GM10847 (cell line): Measurements from ENCODE around the gene CCDC102B.

ENCODE experiments used
- POLR2A ChIP-seq: IDR thresholded peaks from 2 replicates; pipeline ENCODE4 v1.6.1; 2011; ENCODE audit not compliant: insufficient read length; ENCODE audit errors: extremely low read depth

CCDC102B gene

DNA sequence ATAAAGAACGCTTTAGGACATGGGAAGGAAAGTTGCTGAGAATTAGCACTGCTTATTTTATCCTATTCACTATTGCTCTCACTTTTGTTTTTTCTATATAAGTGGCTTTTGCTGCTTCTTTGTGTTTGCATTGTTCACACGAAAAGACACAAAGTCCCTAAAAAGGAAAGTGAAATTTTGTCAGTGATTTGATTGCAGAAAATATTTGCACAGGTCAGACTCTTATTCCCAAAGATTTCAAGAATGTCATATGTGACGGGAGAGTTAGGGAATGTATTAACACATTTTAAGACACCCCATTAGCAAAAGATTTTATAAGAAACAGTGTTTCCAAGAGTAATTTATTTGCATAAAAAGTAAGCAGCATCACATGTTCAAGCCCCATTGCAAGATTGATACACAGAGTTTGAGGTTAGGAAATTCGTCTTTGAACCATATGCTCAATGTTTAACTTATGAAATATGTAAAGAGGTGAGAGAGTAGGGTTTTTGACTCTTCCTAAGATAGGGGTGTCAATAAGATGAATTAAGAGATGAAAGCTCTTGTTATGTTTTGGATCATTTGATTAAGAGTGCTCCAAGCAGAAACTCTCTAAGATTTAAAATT, 57.0 kb downstream of the CCDC102B start:
- TF ChIP-seq POLR2A = no peak

DNA sequence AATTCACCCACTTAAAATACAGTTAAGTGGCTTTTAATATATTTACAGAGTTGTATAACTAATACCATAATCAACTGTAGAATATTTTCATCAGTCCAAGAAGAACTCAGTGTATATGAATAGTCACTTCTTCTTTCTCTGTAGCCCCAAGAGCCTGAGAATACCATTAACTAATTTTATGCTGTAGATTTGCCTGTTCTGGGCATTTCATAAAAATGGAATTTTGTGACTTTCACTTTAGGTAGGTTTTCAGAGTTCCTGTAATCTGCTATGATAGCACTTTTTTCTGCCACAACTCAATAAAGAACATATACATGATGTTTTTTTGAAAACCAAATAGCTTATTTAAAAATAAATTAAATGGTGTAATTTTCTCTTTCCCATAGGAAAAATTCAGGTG, 57.6 kb downstream of the CCDC102B start:
- no peak for TF ChIP-seq POLR2A

DNA sequence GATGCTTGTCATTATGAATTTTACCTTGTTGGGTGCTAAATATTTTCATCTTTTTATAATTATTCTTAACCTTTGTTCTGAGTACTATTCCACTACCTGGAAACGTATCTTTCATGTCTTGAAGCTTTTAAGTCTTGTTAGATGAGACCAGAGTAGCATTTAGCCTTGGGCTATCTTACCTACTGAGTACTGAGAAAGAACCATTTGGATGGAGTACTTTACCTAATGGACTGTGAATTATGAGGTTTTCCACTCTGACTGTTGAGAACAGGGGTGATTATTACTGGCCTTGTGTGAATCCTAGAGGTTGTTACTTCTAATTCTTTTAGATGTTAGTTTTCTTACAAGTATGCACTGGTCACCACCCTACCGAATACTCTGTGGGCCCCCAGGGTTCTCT, 63.5 kb downstream of the CCDC102B start:
- TF ChIP-seq POLR2A = no peak

DNA sequence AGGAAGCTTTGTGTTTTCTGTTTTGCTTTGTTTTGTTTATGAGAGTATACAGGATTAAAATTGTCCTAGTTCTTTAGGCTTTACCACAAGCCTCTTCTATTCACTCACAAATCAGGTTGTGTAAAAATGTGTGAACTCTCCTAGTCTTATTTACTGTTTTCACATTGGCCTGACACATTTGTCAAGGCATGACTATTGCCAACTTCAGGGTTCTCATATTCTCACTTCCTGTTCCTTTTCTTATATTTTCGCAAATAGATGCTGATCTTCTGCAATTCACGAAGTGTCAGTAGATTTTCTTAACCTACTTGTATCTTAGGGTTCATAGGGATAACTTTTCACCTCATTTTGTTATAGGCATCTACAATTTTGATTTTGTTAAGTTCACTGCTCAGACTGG, 67.1 kb downstream of the CCDC102B start:
- TF ChIP-seq POLR2A = no peak

DNA sequence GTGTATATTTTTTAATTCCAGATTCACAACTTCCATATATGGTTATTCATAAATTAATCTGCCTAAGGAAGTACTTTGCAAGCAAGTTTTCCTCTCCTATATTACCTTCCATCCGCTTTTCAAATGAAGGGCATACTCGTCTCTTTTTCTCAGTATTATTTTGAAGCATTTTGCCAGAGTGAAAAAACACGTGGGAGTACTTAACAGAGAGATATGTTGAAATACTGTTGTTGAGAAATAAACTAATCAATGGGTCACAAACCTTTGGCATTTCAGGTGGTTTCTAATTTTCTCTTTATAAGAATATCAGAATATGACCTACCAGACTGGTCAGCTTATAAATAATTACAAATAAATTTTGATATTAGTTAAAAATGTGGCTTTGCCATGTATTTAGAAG, 67.6 kb downstream of the CCDC102B start:
- no peak for TF ChIP-seq POLR2A

DNA sequence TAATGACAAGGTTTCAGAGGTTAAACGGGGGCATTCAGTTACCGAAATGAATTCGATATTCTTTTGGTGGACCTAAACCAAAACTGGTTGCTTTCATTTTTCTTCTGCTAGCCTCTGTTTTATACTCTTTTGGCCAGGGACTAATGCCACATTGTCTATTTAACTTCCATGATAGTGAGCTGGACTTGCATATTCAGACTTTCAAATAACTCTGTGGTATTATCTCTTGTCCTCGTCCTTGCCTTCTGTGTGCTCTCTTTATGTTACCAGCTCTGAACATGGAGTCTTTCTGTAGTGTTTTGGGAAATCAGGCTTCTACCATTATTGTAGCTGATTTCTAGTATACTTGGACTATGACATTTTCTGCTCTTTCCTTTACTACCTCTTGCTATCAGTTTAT, 75.1 kb downstream of the CCDC102B start:
- TF ChIP-seq POLR2A = no peak

DNA sequence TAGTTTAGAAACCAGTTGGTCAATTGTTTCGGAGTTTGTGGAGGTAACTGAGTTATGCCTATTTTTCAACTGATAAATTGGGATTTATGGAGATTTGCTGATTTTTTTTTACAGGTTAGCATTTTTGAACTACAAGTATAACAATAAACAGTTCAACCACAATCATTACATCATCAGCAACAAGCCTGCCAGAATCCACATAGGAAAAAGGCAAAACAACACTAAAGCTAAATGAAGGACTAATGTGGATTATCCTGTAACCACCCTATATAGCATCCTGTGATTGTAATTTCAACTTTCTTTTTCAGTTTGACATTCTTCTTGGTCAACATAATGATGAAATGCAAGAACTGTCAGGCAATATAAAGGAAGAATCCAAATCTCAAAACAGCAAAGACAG, 76.5 kb downstream of the CCDC102B start:
- no peak for TF ChIP-seq POLR2A

DNA sequence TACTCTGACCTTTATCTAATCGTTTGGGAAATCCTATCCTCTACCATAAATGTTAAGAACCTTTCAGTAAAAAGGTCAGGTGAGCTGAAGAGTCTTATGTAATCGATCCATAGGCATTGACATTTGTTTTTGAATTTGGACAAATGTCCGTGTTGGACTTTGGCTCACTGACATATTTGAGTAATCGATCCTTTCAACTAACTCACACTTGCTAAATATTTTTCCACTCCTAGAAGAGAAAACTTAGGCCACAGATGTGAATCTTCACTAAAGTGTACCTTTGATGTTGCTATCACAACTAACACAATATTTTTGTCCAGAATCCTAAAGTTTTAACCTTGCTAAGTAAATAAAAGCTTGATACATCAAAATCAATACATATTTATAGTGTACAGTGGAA, 89.5 kb downstream of the CCDC102B start:
- no peak for TF ChIP-seq POLR2A

DNA sequence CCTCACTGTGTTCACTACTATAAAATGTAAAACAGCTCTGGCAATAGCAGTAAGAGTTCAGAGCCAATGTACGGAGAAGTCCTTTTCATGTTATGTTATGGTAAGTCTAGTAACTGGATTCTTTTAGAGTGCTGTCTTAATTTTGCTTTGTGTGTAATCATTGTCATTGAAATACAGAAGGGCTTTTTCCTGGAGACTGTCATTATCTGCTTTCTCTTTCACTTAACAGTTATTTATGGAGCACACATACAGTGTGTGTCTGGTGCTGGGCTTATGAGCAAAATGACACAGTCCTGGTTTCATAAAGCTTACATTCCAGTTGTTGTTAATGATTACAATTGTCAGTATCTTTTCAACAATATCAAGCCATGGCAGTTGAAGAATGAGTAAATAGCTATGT, 95.5 kb downstream of the CCDC102B start:
- no peak for TF ChIP-seq POLR2A

DNA sequence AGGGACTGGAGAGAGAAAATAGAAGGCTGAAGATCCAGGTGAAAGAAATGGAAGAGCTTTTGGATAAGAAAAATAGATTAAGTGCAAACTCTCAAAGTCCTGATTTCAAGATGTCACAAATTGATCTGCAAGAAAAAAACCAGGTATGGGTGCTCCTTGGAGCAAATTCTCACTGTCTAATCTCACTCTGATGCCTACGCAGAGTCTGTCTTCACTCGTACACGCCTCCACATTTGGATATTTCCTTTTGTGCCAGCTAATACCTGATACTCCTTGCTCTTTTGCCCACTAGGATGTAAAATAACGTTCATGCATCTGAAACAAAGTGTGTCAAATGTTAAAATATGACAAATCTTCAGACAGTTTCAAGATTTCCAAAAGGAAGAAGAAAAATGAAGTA, 99.4 kb downstream of the CCDC102B start:
- no peak for TF ChIP-seq POLR2A

DNA sequence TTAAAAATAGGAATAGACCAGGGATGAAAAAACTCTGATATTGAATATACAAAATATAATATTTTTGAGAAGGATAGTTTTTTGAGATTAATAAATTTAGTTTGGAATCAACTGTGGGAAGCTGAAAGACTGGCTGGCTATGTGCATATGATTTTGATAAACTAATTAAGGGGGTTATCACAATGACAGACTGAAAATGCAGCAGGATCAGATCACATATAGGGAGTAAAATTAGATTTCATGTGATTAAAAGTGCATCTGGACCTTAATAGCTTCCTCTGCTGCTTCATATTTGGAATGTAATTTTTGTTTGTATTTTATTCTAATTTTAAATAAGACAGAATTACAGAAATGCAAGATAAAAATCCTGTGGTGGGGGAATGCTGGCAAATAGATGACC, 111.7 kb downstream of the CCDC102B start:
- TF ChIP-seq POLR2A = no peak

DNA sequence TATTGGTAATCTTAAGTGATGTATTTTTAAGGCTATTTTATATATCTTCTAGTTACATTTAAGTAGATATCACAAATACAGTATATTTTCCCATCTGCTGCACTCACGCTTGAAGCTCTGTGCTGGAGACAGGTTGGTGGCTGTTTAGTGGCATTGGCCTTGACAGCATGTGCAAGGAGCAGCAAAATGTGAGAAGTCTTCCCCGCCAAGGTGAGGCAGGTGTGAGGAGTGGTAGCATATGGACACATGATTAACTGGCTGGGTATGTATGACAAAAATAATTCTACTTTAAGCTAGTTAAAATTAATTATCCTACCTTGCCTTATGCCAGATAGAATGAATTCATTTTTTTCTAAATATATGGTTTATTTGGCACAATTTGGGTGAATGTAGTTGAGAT, 117.2 kb downstream of the CCDC102B start:
- no peak for TF ChIP-seq POLR2A

DNA sequence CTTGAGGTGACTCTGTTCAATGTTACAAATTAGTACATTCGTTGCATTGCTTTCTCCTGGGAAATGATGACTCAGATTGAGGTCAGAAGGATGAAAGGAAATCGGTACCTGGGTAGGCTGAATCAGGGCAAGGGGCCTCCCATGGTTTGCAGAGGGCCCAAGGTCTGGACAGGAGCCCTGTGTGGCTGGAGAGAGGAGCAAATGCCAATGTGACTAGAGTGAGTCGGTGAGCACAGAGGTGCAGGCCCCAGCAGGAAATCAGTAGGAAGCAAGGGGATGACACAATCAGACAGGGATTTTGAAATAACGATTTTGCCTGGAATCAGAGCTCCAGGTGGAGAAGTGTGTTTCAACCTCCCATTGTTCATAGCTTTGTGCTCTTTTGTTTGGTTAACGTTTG, 118.9 kb downstream of the CCDC102B start:
- TF ChIP-seq POLR2A = no peak

DNA sequence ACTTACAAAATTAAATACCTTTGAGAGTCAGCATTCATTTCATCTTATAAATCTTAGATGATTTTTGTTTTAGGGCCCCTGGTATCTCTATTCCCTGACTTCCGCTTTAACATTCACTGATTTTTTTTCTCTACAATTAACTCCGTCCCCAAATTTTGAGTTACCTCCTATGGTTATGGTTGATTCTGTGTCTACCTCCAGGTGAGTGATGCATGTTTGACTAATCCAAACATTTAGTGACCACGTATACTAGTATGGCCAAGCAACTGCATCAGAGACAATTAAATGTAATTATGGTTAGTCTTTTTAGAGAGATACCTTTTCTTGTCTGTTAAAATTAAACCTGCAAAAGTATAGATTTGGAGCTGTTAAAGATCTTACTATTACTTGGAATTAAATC, 120.3 kb downstream of the CCDC102B start:
- no peak for TF ChIP-seq POLR2A

DNA sequence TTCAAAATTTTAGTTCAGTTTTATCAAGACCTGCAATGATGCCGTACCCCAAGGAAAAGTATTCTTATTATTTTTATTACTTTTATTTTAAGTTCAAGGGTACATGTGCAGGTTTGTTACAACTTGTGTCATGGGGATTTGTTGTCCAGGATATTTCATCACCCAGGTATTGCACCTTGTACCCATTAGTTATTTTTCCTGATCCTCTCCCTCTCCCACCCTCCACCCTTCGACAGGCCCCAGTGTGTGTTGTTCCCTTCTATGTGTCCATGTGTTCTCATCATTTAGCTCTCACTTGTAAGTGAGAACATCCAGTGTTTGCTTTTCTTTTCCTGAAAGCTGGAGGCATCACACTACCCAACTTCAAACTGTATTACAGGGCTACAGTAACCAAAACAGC, 122.0 kb downstream of the CCDC102B start:
- no peak for TF ChIP-seq POLR2A

DNA sequence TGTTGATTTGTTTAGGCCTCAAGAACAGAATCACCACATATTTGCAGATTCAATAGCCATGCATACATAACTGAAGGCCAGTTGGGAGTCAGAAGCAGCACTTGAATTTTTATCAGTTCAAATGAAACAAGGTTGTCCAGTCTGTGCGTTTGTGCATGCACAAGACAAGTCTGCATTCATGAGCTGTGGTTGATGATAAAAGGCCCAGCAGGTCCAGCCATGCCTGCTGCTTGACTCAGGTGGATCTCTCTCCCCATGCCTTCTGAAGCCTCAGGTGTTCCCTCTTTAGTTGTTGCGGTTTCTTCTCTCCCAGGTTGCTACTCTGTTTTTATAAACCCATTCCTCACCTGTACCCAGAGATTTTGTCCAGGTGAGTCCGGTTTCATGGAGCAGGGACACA, 124.5 kb downstream of the CCDC102B start:
- no peak for TF ChIP-seq POLR2A

DNA sequence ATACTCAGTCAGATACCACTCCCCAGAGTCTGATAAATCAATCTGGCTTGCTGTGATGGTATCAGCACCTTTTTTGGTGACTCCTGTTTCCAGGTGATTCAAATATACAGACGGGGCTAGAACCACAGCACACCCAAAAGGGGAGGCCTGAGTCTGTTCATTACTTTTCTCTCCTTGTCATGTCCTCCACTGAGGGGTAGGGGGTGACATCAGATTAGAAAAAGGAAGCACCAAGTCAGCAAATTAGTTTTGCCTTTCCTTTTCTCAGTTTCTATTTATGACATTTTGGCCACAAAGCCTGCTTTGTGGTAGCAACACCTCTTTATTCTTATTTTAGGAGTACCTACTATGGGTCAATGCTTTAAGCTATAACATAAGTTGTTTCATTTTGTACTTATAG, 127.4 kb downstream of the CCDC102B start:
- no peak for TF ChIP-seq POLR2A
